ENCODE data around the gene MRPS6. TPM values are rescaled to one million over a fixed set of nuclear protein-coding genes. Genes with fewer than 3 reads are reported as not detected.

MRPS6 gene
- total RNA-seq, 1 donor from 2014 or later: 25.6 TPM

GRCh38 chr21:34071683-34072082, 1.7 kb upstream of the MRPS6 start:
- DNase-seq: no peak

DNA sequence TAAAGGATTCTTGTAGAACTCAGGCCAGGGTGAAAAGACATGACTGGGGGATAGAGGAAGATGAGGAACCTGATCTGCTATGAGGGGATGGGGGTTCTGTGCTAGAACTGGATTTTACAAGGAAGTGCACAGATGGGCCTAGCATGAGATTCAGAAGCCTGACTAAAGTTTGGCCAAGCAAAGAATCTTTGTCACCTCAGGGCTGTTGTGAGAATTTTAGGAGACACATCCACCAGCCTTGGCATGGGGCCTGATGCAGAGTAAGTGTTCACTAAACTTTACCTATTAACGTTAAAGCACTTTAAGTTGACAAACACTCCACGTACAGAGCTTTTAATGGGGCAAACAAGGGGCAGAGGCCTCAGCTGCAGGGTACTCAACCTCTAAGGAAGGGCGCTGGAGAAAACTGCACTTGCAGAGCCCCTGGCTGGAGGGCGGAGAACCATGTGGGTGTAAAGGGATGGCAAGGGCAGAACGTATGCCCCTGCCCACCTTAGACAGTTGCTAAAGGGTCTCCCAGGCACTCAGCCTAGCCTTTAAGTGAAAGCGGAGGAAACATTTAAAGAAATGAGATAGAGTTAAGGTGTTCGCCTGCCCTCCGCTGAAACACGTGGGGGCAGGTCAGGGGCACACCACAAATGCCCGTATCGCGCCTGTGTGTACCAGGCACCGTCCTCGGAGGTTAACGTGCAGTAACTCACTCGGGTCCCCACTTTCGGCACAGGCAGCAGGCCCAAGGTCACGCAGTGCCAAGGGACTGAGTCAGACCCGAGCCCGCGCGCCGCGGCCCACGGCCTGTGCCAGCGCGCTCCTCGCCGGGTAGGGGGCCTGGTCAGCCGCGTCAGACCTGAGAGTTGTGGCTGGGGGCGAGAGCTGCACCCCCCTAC, 990 bp upstream of the MRPS6 start:
- peak; percentile 7 for DNase-seq

DNA sequence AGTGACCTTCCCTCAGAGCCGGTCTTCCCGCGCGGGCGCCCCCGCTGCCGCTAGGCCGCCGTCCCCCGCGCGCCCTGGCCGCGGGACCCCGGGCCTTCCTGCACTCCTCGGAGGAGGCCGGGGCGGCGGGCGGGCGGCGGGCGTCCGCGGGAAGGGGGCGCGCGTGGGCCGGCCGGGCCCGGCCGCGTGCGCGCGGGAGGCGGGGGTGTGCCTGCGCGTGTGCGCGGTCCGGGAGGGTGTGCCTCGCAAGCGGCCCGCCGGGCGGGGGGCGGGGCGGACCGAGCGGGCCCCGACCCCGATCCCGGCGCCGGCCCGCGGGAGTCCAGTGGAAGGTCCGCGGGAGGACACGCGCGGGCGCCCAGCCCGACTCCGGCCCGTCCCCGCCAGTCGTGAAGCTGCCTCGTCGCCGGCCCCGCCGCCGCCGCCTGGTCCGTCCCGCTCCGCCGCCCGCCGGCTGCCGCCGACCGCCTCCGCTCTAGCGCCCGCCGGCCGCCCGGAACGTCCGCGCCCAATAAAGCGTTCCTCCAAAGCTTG, 438 bp downstream of the MRPS6 start:
- peak; percentile 68 for DNase-seq

DNA sequence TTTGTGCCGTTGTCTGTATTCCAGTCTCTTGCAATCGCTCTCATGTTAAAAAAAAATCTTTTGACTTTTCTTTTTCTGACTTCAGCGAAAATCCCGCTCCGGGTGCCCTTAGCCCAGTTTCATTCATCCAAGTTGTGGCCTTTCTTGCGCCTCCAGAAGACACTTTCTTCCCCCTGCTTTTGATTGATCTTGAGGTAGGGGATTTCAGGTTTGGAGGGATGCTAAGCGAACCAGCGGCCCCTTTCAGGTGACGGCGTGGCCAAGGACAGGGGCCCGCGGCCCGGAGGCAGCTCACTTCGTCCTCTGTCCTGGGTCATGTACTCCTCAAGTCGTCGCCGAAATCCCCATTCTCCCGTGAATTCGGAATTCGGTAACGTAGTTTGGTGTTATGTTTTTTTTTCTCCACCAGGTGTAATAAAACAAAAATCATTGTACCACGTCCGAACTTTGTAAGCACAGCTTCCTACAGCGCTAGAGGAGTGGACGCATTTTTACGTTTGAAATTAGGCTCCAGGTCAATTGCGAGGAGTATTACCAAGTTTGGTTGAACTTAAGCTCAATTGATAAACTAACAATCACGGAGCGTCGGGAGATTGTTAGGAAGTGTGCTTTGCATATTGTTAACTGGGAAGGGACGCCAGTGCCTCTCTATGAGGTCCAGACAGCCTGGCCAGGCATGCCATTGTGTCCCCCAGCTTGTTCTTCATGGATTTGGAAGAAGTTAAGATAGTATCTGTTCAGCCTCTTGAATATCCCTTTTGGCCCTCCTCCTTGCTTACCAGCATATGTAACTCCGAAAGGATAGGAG, 1.1 kb downstream of the MRPS6 start:
- peak; percentile 22 for DNase-seq

- DNase-seq: no peak
Measured at GRCh38 chr21:34075091-34075425, 1.7 kb downstream of the MRPS6 start.

DNA sequence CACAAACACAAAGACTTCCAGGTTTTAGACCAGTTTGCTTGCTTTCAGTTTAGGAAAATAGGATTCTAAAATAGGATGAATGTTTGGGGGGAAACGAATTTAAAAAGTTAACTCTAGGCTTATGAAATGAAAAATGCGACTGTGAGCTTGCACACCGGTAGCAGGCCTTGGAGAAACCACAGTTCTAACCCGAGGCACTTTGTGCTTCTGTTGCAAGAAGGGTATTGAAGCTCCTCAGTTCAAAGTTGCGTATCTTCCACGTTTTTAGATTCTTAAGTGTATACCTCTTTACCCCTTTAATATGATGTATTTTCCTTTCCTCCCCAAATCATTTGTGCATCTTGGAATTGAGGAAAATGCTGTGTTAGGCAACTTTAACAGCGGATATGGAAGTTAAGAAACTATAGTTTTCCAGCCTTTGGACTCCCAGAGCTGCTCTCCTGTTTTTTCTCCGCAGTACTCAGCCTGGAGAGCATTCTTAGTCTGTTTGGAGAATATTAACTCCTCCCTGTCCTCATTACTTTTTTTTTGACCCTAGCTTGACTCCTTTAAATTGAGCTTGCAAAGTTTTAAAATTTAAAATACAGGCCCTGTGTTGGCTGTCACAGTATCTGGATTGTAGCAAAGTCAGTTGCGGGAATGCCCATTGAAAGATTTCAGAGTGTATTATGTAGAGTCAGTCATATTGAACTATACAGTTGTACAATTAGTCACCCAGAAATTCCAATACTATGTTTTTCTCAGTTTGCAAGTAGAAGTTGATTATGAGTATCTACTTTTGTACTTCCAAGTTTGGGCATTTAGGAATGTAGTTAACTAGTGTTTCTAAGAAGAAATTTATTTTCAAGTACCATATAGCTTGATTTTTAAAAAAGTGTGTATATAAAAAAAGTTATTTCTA, 2.6 kb downstream of the MRPS6 start:
- DNase-seq: no peak

DNA sequence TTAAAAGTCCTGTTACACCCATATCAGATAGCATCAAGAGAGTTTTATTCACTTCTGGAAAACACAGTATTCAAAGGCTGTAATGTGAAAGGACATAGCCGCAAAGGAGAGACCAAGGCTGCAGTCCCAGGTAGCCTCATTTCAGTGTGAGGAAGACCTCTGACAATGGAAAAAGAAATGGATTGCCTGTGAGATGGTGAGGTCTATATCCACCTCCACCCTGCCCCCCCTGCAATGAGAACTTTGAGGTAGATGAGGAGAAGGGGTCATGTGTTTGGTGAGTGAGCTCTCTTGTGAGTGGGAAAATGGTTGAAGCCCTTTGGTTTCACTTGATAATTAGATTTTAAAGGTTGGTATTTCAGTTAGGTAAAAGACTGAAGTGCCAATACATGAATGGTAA, 3.5 kb downstream of the MRPS6 start:
- DNase-seq: no peak

GRCh38 chr21:34077888-34078287, 4.5 kb downstream of the MRPS6 start:
- no peak for DNase-seq

DNA sequence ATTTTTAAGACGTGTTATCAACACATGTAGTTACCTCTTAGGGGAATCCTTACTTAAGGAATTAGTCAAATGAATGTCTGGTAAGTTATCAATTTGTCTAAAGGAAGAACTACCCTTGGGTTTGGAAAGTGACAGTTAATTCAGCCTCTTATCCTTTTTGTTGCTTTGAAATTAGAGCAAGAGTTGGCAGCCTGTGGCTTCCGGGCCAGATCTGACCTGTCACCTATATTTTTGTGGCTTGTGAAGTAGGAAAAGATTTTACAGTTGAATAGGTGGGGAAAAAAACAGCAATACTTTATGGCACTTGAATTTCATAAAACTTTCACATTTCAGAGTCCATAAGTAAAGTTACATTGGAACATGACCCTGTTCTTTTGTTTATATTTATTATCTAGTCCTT, 5.5 kb downstream of the MRPS6 start:
- no peak for DNase-seq

- DNase-seq: no peak
Measured at GRCh38 chr21:34080710-34081109, 7.3 kb downstream of the MRPS6 start.

- no peak for DNase-seq
Measured at GRCh38 chr21:34082769-34083168, 9.4 kb downstream of the MRPS6 start.

- DNase-seq: no peak
Measured at GRCh38 chr21:34083357-34083756, 10.0 kb downstream of the MRPS6 start.

- no peak for DNase-seq
Measured at GRCh38 chr21:34085129-34085528, 11.8 kb downstream of the MRPS6 start.

DNA sequence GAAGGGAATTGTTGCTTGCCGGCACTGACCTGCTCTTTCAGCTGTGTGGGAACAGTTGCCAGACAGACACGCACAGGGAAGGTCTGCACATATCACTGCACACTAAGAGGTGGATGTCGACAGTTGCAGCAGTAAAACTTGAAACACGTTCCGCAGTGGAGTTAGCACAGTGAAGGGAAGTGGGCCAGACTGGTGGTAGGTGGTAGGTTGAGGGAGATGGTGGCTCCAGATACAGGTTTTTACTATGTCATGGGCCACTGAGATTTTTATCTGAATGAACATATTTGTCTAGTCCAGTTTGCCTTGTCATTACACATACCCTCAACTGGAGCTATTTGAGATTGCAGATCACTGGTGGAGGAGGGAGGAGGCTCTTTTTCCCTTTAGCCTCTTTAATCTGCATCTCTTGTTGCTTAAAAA, 13.5 kb downstream of the MRPS6 start:
- DNase-seq: no peak

GRCh38 chr21:34088752-34089151, 15.4 kb downstream of the MRPS6 start:
- DNase-seq: no peak

- no peak for DNase-seq
Measured at GRCh38 chr21:34091032-34091431, 17.7 kb downstream of the MRPS6 start.

DNA sequence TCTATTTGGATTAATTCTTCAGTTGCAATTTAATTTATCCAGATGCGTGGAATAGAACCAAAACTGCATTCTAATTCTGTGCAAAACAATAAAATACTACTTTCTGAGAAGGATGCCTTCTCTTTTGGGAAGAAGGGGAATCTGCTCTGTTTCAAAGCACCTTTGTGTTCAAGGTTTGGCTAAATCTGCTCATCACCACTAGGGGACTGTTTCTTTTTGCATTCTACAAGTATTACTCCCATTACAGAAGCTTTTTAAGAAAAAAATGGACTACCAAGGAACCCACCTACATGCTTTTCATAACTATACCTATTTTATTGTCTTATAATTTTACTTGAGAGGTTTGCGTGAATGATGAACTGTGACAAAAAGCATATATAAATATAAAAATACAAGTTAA, 18.2 kb downstream of the MRPS6 start:
- DNase-seq: no peak

GRCh38 chr21:34092262-34092921, 19.0 kb downstream of the MRPS6 start:
- DNase-seq: no peak

DNA sequence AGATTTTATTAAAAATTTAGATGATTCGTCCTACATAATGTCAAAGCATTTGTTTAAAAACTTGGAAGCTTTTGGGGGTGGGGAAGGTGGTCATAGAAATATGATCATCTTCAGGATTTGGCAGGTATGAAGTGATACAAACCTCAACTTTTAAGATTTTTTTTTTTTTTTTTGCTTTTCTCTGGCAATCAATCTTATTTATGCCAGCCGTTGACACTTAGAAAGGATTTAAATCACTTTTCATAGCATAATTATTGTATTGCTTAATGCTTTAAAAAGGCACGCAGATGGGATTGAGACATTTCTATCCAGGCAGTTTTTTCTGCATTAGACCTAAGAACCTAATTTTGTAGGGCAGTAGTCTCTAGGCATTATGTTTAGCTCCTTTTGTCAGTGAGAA, 19.7 kb downstream of the MRPS6 start:
- DNase-seq: no peak

- DNase-seq: no peak
Measured at GRCh38 chr21:34094949-34095348, 21.6 kb downstream of the MRPS6 start.

DNA sequence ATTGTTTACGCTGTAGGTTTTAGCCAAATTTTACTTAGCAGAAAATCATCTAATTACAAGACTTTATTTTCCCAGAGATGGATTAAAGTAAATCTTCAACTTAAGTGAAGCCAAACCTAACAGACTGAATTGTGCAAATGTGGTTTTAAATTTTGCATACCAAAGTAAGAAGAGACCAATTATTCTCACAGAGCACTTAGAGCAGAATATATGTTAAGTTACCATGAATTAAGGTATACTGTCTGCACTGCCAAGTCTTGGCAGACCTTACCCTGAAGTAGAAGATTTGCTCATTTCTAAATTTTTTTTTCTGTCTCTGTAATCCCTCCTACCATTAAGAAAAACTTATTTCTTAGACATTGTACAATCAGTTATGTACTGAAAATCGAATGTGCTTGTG, 24.1 kb downstream of the MRPS6 start:
- peak; percentile 12 for DNase-seq

GRCh38 chr21:34100337-34100736, 27.0 kb downstream of the MRPS6 start:
- DNase-seq: no peak

Data from tongue (tissue), 2 donors.